LNCAP (cell line): ENCODE measurements around the gene KLHL34.

Experiments
- TF ChIP-seq, protein P1 (sequence below): fragments of 450-650 bp; IDR thresholded peaks from 2 replicates; pipeline ENCODE4 v1.5.1; 2017; ENCODE audit warnings: mild to moderate bottlenecking

Gene KLHL34

DNA sequence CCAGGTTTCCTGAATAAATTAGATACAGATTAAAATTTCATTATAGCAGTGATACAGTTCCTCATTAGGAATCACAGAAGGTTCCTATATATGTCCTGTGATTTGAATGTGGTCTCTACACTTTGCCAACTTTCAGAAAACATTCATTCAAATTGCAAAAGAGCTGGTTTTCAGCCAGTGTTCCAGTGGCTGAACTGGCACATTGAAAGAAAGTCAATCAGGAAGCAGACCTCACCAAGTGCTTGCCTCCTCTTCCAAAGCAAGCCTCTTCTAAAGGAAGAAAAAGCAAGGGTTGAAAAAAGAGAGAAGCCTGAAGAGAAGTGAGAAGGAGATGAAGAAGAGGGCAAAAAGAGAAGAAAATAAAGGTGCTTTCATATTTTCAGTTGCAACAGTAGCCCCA, 12.7 kb downstream of the KLHL34 start:
- TF ChIP-seq, protein P1, sequence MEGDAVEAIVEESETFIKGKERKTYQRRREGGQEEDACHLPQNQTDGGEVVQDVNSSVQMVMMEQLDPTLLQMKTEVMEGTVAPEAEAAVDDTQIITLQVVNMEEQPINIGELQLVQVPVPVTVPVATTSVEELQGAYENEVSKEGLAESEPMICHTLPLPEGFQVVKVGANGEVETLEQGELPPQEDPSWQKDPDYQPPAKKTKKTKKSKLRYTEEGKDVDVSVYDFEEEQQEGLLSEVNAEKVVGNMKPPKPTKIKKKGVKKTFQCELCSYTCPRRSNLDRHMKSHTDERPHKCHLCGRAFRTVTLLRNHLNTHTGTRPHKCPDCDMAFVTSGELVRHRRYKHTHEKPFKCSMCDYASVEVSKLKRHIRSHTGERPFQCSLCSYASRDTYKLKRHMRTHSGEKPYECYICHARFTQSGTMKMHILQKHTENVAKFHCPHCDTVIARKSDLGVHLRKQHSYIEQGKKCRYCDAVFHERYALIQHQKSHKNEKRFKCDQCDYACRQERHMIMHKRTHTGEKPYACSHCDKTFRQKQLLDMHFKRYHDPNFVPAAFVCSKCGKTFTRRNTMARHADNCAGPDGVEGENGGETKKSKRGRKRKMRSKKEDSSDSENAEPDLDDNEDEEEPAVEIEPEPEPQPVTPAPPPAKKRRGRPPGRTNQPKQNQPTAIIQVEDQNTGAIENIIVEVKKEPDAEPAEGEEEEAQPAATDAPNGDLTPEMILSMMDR = no peak

DNA sequence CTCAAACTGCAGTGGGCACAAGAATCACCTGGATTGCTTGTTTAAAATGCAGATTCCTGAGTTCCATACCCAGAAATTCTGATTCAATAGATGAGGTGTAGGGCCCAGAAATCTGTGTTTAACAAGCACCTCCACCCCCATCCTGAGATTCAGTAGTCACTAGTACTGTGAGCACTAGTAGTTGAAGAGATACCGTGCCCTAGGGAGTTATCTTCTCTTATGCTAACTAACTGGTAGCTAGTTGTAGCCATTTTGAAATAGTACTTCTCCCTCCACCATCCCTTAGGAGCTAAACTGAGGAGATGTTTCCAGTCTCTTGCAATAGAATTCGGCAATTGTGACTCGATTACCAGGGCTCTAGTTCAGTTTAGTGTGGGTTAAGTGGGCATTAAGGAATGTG, 18.4 kb downstream of the KLHL34 start:
- TF ChIP-seq, protein P1 = no peak

DNA sequence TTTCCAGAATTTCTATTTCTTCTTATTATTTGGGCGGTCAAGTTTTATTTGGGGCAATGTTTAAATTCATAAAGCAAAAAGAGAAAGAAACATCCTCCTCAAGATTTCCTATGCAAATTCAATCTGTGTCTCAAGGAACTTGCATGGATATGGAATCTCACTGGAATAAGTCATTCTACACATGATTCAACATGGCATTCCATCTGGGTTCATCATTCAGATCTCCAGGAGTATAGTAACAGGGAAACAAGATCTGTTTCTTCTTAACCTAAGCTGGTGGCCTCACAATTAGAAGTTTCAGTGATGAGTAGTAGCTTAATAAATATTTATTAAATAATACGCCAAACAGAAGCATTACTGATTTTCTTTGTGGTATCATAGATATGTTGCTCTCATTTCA, 19.8 kb downstream of the KLHL34 start:
- TF ChIP-seq, protein P1 = no peak

DNA sequence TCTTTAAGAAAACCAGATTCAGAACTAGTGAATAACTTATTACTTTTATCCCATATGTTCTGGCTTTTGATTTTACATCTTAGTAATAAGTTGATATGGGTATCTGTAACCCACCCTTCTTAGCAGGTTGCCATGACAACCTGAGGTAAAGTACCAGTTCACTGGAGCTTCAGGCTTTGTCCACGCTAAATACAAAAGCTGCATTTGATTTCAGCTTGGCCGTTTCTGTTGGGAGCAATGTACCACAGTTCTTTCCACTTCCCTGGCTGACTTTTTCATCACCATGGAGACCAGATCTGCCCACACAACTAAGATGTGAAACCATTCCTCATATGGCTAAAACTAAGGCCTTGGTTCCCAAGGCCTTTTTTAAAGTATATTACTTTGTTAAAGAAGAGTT, 26.1 kb downstream of the KLHL34 start:
- TF ChIP-seq, protein P1 = no peak

DNA sequence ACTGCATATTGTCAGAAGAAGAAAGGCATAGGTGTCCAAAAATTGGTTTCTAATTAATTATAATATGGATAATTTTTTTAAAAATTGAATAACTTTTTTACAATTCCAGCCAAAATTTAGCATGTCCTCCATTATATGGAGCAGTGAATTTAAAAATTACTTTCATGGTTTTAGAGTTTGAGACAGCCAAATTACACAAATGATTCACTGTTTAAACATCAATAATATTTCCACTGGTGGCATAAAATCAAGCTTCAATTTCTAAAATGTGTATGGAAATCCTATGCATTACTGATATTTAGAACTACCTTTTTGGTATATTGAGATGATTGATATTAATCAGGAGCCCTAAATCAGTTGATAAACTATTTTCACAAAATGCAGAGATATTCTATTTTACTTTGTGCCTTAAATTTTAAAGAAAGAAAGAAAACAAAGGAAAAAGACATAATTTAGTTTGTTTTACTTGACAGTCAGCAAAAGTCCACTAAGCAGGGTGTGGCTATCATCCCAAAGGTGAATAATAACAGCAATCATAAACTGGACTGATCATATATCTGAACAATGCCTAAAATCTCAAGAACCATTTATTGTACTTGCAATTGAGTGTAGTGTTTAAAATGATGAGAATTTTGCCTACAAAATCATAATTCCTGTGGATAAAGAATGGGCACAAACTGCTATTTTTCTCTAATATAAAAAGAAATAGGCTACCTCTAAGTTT, 34.2 kb downstream of the KLHL34 start:
- TF ChIP-seq, protein P1 = no peak

DNA sequence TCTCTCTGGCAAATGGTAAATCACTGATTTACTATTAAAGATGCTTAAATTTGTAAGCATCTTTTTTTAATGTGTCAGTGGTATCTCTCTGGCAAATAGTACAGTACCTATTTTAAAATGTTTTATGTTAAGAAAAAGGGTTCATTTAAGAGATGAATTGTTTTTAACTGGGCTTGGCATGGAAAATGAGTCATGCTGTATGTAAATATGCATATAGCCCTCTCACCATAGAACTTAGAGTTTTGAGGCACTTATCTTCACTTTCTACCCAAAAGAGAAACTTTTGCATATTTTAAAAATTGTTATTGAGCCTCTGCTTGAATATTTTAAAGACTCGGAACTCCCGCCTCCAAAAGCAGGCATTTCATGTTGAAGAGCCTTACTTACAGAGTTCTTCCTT, 37.9 kb downstream of the KLHL34 start:
- TF ChIP-seq, protein P1 = no peak

DNA sequence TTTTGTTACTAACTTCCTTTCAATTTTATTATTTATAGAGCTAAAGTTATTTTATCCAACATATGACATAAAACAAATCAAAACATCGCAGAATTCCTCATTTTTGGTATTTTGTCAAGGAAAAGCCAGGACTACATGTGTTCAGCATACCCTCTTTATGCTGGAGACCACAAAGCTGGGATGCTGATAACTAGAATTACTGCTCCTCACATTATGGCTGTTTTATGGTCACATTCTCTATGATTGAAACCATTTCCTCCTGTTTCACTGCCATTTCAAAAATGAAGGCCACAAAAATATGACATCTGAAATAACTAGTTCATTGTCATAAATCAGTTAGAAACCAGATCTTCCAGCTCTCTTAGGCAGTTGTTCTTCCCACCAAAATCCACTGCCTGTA, 41.7 kb downstream of the KLHL34 start:
- TF ChIP-seq, protein P1 = no peak

DNA sequence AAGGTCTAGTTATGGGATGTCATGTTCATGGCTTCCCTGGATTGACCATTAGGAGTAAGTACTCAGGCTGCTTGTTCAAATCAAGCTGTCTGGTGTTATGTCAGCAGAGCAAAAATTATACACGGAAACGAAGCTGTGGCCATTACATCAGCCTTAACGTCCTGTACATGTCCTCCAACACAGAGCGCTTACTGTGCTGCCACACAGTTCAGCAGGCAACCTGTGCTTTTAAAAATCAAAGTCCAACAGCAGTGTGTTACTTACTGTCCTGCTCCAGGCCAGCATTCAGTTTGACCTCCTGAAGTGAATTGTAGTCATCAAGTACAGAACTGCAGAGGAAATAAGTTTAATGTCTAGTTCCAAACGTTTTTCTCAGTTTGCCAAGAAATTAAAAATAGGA, 46.0 kb downstream of the KLHL34 start:
- TF ChIP-seq, protein P1 = no peak
